T-helper 1 cell (primary cell): Measurements from ENCODE around the gene IFI44L.

Experiments used
- DNase-seq, 5 donors: peaks; one replicate each; pipeline ENCODE4 v3.0.0-alpha.2; 2012 to 2020
- total RNA-seq, 4 donors: gene quantifications; one replicate each; lab custom pipeline; 2026; lab: John Stamatoyannopoulos, UW

IFI44L gene
- total RNA-seq: 49.0 to 95.3 (median 70.0) reads per million in 4 donors

- DNase-seq: peak; percentile 27 to 55 (median 31)
Measured at GRCh38 chr1:78619803-78620579, at the start of gene IFI44L. TSS of gene IFI44L (plus strand) at chr1:78620448. CDS start at chr1:78627916, 7,468 bp downstream.

- no peak for DNase-seq
Measured at GRCh38 chr1:78570539-78570938, 49.7 kb upstream of the IFI44L start.

GRCh38 chr1:78577257-78578100 is 42.8 kb upstream of the IFI44L start:
- DNase-seq: no peak

- DNase-seq: no peak
Measured at GRCh38 chr1:78586572-78586971, 33.7 kb upstream of the IFI44L start.

GRCh38 chr1:78587211-78587610 is 33.0 kb upstream of the IFI44L start:
- no peak for DNase-seq

DNA sequence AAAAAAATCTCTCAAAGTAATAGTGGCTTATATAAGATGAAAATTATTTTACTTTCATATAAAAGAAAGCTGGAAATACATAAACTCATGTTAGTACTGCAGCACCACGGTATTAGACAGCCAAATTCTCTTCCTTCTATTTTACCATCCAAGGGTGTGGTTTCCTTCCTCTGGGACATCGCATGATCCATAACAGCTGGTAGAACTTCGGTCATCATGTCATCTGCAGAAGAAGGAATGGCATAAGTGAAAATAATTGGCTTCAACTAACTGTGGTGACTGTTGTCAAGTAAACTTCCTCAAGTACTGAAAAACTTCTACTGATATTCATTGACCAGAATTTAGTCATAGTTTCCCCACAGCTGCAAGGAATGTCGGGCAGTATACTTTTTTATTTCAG is 28.3 kb upstream of the IFI44L start:
- no peak for DNase-seq

- no peak for DNase-seq
Measured at GRCh38 chr1:78599294-78599693, 21.0 kb upstream of the IFI44L start.

- DNase-seq: no peak
Measured at GRCh38 chr1:78601068-78601467, 19.2 kb upstream of the IFI44L start.

DNA sequence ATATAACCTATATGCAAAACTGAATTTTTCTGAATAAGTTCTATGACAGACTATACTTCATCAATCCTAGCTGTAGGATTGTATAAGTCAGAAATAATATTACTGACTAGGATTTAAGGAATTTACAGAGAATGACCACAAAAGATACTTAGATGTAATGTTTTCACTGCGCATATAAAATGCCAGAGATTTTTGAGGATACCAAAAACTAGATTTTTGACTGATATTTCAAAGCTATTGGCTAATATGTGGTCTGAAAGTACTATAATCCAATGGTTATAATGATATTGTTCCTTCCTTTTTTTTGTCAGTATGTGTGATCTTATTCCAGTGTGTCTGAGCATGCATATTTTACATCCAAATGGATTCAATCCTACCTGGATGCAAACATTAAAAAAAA is 17.0 kb upstream of the IFI44L start:
- DNase-seq: no peak

- DNase-seq: no peak
Measured at GRCh38 chr1:78604643-78605042, 15.6 kb upstream of the IFI44L start.

- no peak for DNase-seq
Measured at GRCh38 chr1:78606274-78606673, 14.0 kb upstream of the IFI44L start.

DNA sequence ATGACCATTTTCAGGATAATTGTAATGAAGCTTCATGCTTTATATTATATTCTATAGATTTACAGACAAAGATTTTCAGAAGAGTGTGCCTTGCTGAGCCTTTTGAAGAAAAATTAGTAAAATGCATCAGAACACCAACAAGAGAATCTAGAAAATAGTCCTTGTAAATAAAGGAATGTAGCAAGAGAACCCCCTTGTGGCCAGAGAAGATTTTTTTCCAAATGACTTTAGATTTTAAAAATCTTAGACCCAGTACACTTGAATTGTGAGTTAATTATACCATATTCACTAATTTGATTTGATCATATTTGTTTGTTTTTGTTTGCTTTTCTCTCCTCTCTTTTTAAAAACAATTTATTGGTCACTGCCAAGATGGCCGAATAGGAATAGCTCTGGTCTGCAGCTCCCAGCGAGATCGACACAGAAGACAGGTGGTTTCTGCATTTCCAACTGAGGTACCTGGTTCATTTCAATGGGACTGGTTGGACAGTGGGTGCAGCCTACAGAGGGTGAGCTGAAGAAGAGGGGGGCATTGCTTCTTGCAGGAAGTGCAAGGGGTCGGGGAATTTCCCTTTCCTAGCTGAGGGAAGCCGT is 12.8 kb upstream of the IFI44L start:
- DNase-seq: no peak

- DNase-seq: no peak
Measured at GRCh38 chr1:78607944-78608343, 12.3 kb upstream of the IFI44L start.

DNA sequence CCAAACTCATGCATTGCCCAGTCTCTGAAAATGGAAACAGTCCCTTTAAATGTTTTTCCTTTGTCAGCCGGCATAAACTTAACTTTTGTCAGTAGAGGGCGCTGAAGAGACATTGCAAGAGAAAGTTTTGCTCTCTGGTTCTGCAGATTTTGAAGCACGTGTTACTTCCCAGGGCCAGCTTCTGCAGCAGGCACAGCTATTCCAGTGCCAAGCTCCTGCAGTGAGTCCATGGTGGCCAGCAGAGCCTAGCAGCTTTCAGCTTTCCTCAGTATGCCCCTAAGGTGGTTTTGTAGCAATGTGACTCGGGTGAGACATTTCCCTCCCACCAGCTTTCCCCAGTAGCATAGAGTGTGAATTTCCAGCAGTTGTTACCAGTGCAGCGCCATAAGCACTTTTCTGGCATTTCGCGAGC is 2.6 kb upstream of the IFI44L start:
- peak in 4 of 5 donors; percentile 29 to 62 (median 48) for DNase-seq

DNA sequence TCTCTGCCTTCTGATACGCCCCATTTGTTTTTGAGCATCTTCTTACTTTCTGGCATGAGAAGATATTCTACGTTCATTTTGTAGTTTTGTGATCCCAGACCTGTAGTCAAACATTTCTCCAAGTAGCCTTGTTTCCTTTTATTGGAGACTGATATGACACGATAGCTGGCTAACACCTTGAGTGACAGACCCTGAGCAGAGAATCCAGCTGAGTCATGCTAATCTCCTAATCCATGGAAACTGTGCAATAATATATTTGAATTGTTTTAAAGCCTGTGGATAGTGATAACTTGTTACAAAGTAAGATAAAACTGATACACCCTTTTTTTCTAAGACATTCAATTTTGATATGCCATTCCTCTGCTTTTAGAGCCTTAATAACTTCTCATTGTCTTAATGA is 1.2 kb upstream of the IFI44L start:
- DNase-seq: no peak

GRCh38 chr1:78619446-78619802 is 824 bp upstream of the IFI44L start:
- DNase-seq: no peak

DNA sequence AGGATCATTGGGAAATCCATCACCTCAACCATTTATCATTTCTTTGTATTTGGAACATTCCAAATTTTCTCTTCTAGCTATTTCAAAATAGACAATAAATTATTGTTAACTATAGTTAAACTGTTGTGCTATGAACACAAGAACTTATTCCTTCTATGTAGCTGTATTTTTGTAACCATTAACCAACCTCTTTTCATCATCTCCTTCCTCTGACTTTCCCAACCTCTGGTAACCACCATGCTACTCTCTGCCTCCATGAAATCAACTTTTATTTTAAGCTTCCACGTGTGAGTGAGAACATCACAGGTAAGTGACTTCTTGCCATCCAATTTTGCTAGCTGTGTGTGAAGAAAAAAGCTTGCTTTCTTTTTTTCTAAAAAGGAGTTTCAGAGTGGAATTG is 418 bp downstream of the IFI44L start:
- DNase-seq: no peak

DNA sequence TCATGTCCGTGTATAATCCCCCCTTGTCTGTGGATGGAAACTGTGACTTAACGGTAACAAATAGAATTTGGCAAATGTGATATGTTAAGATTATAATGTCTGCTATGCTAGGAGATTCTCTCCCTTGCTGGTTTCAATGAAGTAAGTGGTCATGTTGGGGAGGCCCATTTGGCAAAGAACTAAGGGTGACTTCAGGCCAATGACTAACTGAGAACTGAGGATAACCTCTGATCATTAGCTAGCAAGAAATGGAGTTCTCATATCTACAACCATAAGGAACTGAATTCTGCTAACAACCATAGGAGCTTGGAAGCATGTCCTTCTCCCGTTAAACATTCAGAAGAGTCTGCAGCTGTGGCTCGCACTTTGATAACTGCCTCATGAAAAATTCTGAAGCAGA is 2.3 kb downstream of the IFI44L start:
- DNase-seq: no peak

DNA sequence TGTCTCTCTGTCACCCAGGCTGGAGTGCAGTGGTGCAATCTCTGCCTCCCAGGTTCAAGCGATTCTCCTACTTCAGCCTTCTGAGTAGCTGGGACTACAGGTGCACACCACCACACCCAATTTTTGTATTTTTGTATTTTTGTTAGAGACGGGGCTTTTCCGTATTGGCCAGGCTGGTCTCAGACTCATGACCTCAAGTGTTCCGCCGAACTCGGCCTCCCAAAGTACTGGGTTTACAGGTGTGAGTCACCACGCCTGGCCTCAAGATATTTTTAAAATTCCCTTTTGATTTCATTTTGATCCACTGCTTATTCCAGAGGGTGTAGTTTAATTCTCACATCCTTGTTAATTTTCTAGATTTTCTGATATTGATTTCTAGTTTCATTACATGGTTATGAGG is 3.8 kb downstream of the IFI44L start:
- DNase-seq: no peak

GRCh38 chr1:78627321-78627720 is 7.1 kb downstream of the IFI44L start:
- no peak for DNase-seq

DNA sequence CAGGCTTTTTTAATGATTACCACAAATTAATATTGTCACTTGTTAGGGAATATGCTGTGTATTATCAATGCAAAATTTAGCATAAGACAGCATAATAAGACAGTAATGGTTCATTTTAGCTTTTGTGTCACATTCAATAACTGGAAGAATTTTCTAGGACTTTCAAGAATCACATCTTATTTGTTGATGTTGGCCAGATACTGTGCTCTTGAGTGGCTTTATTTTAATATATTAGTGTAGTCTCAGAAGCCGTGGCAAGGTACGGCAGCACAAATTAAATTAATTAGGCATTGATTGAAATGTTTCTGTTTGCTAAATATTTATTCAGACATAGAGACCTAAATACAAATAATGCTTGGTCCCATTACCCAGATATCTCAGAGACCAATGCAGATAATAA is 10.4 kb downstream of the IFI44L start:
- no peak for DNase-seq

- DNase-seq: no peak
Measured at GRCh38 chr1:78633209-78633608, 13.0 kb downstream of the IFI44L start.

- DNase-seq: no peak
Measured at GRCh38 chr1:78640462-78640861, 20.2 kb downstream of the IFI44L start.

- no peak for DNase-seq
Measured at GRCh38 chr1:78641558-78641957, 21.3 kb downstream of the IFI44L start.
